DOHH2 (cell line): ENCODE measurements around the gene KRT85.
"Not testable (repeated sequence)": the region's sequence is repeated elsewhere in the genome, so short reads cannot be mapped to it uniquely, and the experiment has no call there.

Source experiments
- H3F3A ChIP-seq: fragments of 200-600 bp; sonication (generic), shearing (Covaris generic); 2 replicates; pipeline ENCODE4 v1.6.0; 2016; ENCODE audit warnings: antibody characterized with exemption, mild to moderate bottlenecking; ENCODE audit not compliant: control insufficient read depth, insufficient read depth
- H3K27ac ChIP-seq: fragments of 200-600 bp; sonication (generic); 2 replicates; pipeline ENCODE4 v1.5.1; 2014; ENCODE audit warnings: low read depth, mild to moderate bottlenecking, low read length, moderate library complexity
- H3K27me3 ChIP-seq: fragments of 200-600 bp; sonication (generic); 2 replicates; pipeline ENCODE4 v1.6.1; 2014; ENCODE audit warnings: mild to moderate bottlenecking, low read length, mixed read lengths; ENCODE audit not compliant: control insufficient read depth
- H3K36me3 ChIP-seq: fragments of 200-600 bp; sonication (generic); 2 replicates; pipeline ENCODE4 v1.6.1; 2014; ENCODE audit warnings: mild to moderate bottlenecking, low read length, moderate library complexity, mixed read lengths; ENCODE audit not compliant: control insufficient read depth
- H3K4me1 ChIP-seq: fragments of 200-600 bp; sonication (generic); 2 replicates; pipeline ENCODE4 v1.6.1; 2014; ENCODE audit warnings: mild to moderate bottlenecking, low read length, mixed read lengths; ENCODE audit not compliant: control insufficient read depth
- H3K4me2 ChIP-seq: fragments of 200-600 bp; sonication (generic); 2 replicates; pipeline ENCODE4 v1.6.0; 2014; ENCODE audit warnings: mild to moderate bottlenecking, low read length, moderate library complexity
- H3K4me3 ChIP-seq: fragments of 200-600 bp; sonication (generic); 2 replicates; pipeline ENCODE4 v1.5.1; 2014; ENCODE audit warnings: mild to moderate bottlenecking, low read length, mixed read lengths
- H3K79me2 ChIP-seq: fragments of 200-600 bp; sonication (generic); 2 replicates; pipeline ENCODE4 v1.6.1; 2014; ENCODE audit warnings: mild to moderate bottlenecking, low read length, mixed read lengths; ENCODE audit not compliant: control insufficient read depth
- H3K9me2 ChIP-seq: fragments of 200-600 bp; sonication (generic); replicated peaks from 2 replicates; pipeline ENCODE4 v1.6.1; 2014; ENCODE audit warnings: mild to moderate bottlenecking, low read length, mixed read lengths; ENCODE audit not compliant: control insufficient read depth
- H3K9me3 ChIP-seq: fragments of 200-600 bp; sonication (generic); 2 replicates; pipeline ENCODE4 v1.6.1; 2014; ENCODE audit warnings: antibody characterized with exemption, low read length, mixed read lengths; ENCODE audit not compliant: control insufficient read depth, insufficient read depth
- H4K20me1 ChIP-seq: fragments of 200-600 bp; sonication (generic); 2 replicates; pipeline ENCODE4 v1.6.0; 2014; ENCODE audit warnings: low read depth, mild to moderate bottlenecking, antibody characterized with exemption, low read length, moderate library complexity; ENCODE audit not compliant: control insufficient read depth, insufficient read depth
- CTCF ChIP-seq: fragments of 200-600 bp; sonication (generic); IDR thresholded peaks from one replicate; pipeline ENCODE4 v1.5.1; 2014; ENCODE audit warnings: antibody characterized with exemption, mild to moderate bottlenecking, low read depth, low read length; ENCODE audit not compliant: poor library complexity, severe bottlenecking
- EZH2phosphoT487 ChIP-seq: fragments of 200-600 bp; sonication (generic); IDR thresholded peaks from 2 replicates; pipeline ENCODE4 v1.6.1; 2017; ENCODE audit warnings: borderline replicate concordance, mild to moderate bottlenecking, antibody characterized with exemption, low read length, moderate library complexity, mixed read lengths

The KRT85 gene

GRCh38 chr12:52411815-52412214 lies 44.5 kb upstream of the KRT85 start:
- no peaks in the 10 kb centered on the region for H3K9me3 ChIP-seq
- TF ChIP-seq CTCF (no peak), EZH2phosphoT487 (no peak)
- no peaks in the 10 kb centered on the region for H3K4me1 ChIP-seq
- no peaks in the 10 kb centered on the region for H3K79me2 ChIP-seq
- H3K4me3 ChIP-seq: no peak overlapping the region
- H3K4me2 ChIP-seq: no peak overlapping the region
- H3K27ac ChIP-seq: no peak overlapping the region
- no peaks in the 10 kb centered on the region for H3F3A ChIP-seq
- no peaks in the 10 kb centered on the region for H3K36me3 ChIP-seq
- H3K27me3 ChIP-seq: no peaks in the 10 kb centered on the region
- H3K9me2 ChIP-seq: no peaks in the 10 kb centered on the region
- no peaks in the 10 kb centered on the region for H4K20me1 ChIP-seq

GRCh38 chr12:52410589-52411248 lies 43.4 kb upstream of the KRT85 start:
- not testable (repeated sequence) for H3K4me1 ChIP-seq, H3K4me2 ChIP-seq, H3K4me3 ChIP-seq, H3K9me3 ChIP-seq, H4K20me1 ChIP-seq, H3K27ac ChIP-seq, H3K36me3 ChIP-seq, H3K79me2 ChIP-seq, H3K9me2 ChIP-seq, H3K27me3 ChIP-seq, H3F3A ChIP-seq

- no peaks in the 10 kb centered on the region for H3K36me3 ChIP-seq
- no peaks in the 10 kb centered on the region for H3K79me2 ChIP-seq
- no peaks in the 10 kb centered on the region for H3K4me1 ChIP-seq
- no peak overlapping the region for H3K27ac ChIP-seq
- H3K4me2 ChIP-seq: no peak overlapping the region
- no peaks in the 10 kb centered on the region for H3K9me2 ChIP-seq
- no peaks in the 10 kb centered on the region for H3K9me3 ChIP-seq
- no peak overlapping the region for H3K4me3 ChIP-seq
- TF ChIP-seq EZH2phosphoT487: no peak
- TF ChIP-seq CTCF: no peak
- no peaks in the 10 kb centered on the region for H3K27me3 ChIP-seq
- no peaks in the 10 kb centered on the region for H3F3A ChIP-seq
- H4K20me1 ChIP-seq: no peaks in the 10 kb centered on the region
Observed at GRCh38 chr12:52407918-52408317, 40.6 kb upstream of the KRT85 start.

GRCh38 chr12:52405922-52406385 lies 38.7 kb upstream of the KRT85 start, which contains the start of gene KRT82:
Gene KRT82, minus strand, starts transcription at chr12:52406335. Its CDS starts 58 bp downstream, at chr12:52406277.
- H3K4me3 ChIP-seq: no peak within 1 kb of the TSS
- no peak for TF ChIP-seq EZH2phosphoT487
- TF ChIP-seq CTCF: no peak
- H3K79me2 ChIP-seq: no peaks in the 10 kb centered on the region
- H3K4me1 ChIP-seq: no peaks in the 10 kb centered on the region
- no peaks in the 10 kb centered on the region for H3K36me3 ChIP-seq
- no peaks in the 10 kb centered on the region for H3F3A ChIP-seq
- no peak within 1 kb of the TSS for H3K4me2 ChIP-seq
- H3K9me2 ChIP-seq: no peaks in the 10 kb centered on the region
- H3K9me3 ChIP-seq: no peaks in the 10 kb centered on the region
- no peak within 1 kb of the TSS for H3K27ac ChIP-seq
- peaks cover 3% of the 10 kb centered on the region; the same call in 1 of the 2 replicates for H3K27me3 ChIP-seq
- no peaks in the 10 kb centered on the region for H4K20me1 ChIP-seq
